HFFc6 (cell line): ENCODE measurements around the gene GTPBP1. TPM values are rescaled to one million over a fixed set of nuclear protein-coding genes. Genes with fewer than 3 reads are reported as not detected.

ENCODE experiments used
- DNase-seq: peaks from one replicate; pipeline ENCODE4 v3.0.0-alpha.2; 2018
- H3K27ac Mint-ChIP-seq: 2 replicates; pipeline ENCODE4 v1.8.0; 2020; ENCODE audit warnings: mild to moderate bottlenecking, mixed read lengths
- H3K27me3 Mint-ChIP-seq: 2 replicates; pipeline ENCODE4 v1.8.0; 2021; ENCODE audit warnings: mild to moderate bottlenecking, moderate library complexity, mixed read lengths; ENCODE audit not compliant: insufficient read depth
- H3K36me3 Mint-ChIP-seq: 2 replicates; pipeline ENCODE4 v1.8.0; 2021; ENCODE audit warnings: low read depth, mixed read lengths
- H3K4me1 Mint-ChIP-seq: 2 replicates; pipeline ENCODE4 v1.8.0; 2020; ENCODE audit warnings: low read depth, mixed read lengths
- H3K4me3 Mint-ChIP-seq: 2 replicates; pipeline ENCODE4 v1.8.0; 2020; ENCODE audit warnings: mild to moderate bottlenecking, moderate library complexity, mixed read lengths
- H3K9me3 Mint-ChIP-seq: 2 replicates; pipeline ENCODE4 v1.8.0; 2020; ENCODE audit warnings: mild to moderate bottlenecking, mixed read lengths
- total RNA-seq, 6 experiments: library from RNA; stranded (reverse); fragmentation: NEBNext Ultra II Directional; extraction: Animal tissue kit (Norgen Biotek cat#: 25700); gene quantifications; 2 replicates in 1 of 6; 3 replicates in 5 of 6; pipeline ENCODE4 v1.2.3, GENCODE V29; 2021
- TF ChIP-seq, protein P1 (sequence below): fragments of 200-600 bp; sonication (generic); IDR thresholded peaks from 2 replicates; pipeline ENCODE4 v1.5.0; 2021; ENCODE audit warnings: antibody characterized with exemption, mild to moderate bottlenecking

GTPBP1 gene
- total RNA-seq, 6 experiments from 2014 or later = 32.1 to 40.8 (median 38.4) TPM

DNA sequence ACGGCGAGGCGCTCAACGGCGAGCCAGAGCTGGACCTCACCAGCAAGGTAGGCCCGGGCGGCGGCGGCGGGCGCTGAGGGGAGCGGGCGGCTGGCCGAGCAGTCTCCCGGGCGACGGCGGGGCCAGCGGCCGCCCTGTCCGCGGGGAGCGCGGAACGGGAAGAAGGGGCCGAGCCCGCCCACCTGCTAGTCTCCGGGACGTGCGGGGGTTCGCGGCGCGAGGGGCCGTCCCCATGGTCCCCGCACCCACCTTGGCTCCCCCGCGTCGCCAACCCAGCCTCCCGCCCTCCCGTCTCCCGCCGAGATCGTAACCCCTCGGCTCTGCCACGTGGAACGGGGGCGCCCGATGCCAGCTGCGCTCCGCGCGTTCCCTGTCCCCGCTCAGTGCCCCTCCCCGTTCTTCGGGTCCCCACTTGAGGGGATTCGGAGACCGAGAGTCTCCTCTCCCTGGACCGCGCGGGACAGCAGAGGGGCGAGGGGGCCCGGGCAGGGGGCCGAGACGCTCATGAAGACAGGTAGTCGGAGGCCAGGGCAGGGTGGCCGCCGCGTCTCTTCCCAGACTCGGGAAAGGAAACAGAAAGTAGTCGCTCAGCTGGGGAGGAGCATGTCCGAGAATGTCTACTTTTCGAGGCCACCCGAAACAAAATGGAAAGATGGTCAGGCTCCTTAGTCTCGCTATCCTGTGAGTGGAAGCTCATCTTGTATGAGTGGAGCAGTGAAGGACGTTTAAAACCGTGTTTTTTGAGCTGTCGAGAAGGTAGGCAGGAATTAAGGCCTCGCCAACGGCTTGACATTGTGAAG, 557 bp downstream of the GTPBP1 start:
- H3K4me3 Mint-ChIP-seq = peak overlapping the region; percentile 98
- peaks cover 3% of the 10 kb centered on the region for H3K27me3 Mint-ChIP-seq
- H3K27ac Mint-ChIP-seq = peak overlapping the region; percentile 95
- TF ChIP-seq, protein P1, sequence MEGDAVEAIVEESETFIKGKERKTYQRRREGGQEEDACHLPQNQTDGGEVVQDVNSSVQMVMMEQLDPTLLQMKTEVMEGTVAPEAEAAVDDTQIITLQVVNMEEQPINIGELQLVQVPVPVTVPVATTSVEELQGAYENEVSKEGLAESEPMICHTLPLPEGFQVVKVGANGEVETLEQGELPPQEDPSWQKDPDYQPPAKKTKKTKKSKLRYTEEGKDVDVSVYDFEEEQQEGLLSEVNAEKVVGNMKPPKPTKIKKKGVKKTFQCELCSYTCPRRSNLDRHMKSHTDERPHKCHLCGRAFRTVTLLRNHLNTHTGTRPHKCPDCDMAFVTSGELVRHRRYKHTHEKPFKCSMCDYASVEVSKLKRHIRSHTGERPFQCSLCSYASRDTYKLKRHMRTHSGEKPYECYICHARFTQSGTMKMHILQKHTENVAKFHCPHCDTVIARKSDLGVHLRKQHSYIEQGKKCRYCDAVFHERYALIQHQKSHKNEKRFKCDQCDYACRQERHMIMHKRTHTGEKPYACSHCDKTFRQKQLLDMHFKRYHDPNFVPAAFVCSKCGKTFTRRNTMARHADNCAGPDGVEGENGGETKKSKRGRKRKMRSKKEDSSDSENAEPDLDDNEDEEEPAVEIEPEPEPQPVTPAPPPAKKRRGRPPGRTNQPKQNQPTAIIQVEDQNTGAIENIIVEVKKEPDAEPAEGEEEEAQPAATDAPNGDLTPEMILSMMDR = no peak
- peaks cover 50% of the 10 kb centered on the region for H3K4me1 Mint-ChIP-seq
- DNase-seq = peak; percentile 17
- H3K36me3 Mint-ChIP-seq = peaks cover 5% of the 10 kb centered on the region
- no peaks in the 10 kb centered on the region for H3K9me3 Mint-ChIP-seq

DNA sequence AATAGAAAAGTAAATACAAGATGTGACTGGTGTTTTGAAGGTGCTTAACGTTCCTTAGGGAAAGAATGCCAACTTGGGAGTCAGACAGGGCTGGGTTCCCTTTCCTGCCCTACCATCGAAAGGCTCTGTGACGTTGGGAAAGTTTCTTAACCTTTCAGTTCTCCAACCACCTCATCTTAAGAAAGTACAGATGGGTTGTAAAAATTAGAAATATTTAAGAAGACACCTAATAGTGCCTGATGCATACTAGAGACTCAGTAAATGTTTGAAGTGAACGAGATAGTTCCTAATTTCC, 1.1 kb downstream of the GTPBP1 start:
- Mint-ChIP-seq H3K27me3 (no peaks in the 10 kb centered on the region), H3K36me3 (peaks cover 5% of the 10 kb centered on the region), H3K4me1 (peaks cover 46% of the 10 kb centered on the region), H3K9me3 (no peaks in the 10 kb centered on the region), H3K27ac (peak overlapping the region; percentile 95), H3K4me3 (peak overlapping the region; percentile 98)
- DNase-seq = no peak
- TF ChIP-seq, protein P1 = no peak

DNA sequence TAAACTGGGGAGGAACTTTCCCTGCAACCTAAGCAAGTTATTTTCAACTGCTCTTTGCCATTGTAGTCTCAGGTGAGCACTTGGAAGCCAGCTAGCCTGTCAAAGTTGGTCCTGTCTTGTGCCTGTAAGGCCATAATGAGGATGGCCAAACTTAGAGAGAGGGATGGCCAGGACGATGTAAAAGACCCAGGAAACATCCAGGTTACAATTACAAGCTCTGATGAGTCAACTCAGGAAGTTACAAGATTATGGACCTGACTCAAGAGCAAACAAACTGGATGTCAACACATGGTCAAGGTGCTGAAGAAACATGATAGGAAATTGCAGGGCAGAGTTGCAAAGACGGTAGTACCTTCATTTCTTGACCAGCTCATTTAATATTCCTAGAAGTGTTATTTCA, 1.6 kb downstream of the GTPBP1 start:
- DNase-seq = peak; percentile 55
- Mint-ChIP-seq H3K27me3 (no peaks in the 10 kb centered on the region), H3K4me3 (peak overlapping the region; percentile 98), H3K27ac (peak overlapping the region; percentile 95), H3K36me3 (peaks cover 9% of the 10 kb centered on the region), H3K4me1 (peaks cover 50% of the 10 kb centered on the region), H3K9me3 (no peaks in the 10 kb centered on the region)
- TF ChIP-seq, protein P1 = no peak

DNA sequence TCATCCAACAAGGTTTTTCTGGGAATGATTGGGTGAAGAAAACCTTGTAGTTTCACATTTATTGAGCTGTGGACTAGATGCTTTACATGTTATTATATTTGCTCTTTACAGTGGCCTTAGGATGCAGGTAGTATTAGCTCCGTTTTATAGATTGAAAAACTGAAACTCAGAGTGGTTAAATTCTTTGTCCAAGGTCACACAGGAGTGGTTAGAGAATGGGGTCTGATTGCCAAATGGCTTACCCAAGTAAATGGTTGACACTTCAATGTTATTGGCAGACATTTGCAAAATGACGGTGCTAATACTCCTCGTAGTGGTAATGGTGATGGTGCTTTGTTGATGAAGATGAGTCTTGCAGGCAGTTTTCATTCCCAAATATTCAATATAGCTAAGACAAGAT, 2.2 kb downstream of the GTPBP1 start:
- Mint-ChIP-seq H3K9me3 (no peaks in the 10 kb centered on the region), H3K4me3 (peak overlapping the region; percentile 98), H3K27me3 (no peaks in the 10 kb centered on the region; the same call in 1 of the 2 replicates), H3K36me3 (peaks cover 10% of the 10 kb centered on the region), H3K4me1 (peaks cover 54% of the 10 kb centered on the region), H3K27ac (peak overlapping the region; percentile 95)
- TF ChIP-seq, protein P1 = no peak
- no peak for DNase-seq

DNA sequence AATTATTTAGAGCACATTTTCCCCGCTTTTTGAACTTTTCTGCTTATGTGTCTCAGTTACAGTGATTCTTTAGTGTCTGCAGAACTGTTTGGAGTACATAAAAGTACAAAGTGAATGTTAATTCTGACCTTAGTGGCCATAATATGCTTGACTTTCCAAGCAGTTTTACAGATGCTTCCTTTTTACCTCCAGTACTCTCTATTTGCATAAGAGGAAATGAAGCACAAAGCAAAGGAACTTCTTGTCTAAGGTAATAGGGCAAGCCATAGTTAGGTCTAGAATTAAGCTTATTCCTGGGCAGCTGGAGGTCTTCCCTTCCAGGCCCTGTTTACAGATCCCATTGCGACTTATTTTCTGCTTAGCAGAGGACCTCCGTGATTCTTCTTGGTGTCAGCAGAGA, 3.6 kb downstream of the GTPBP1 start:
- Mint-ChIP-seq H3K4me3 (no peak overlapping the region), H3K27ac (no peak overlapping the region; the same call in 1 of the 2 replicates), H3K36me3 (peaks cover 10% of the 10 kb centered on the region), H3K9me3 (no peaks in the 10 kb centered on the region), H3K27me3 (no peaks in the 10 kb centered on the region; the same call in 1 of the 2 replicates), H3K4me1 (peaks cover 64% of the 10 kb centered on the region)
- TF ChIP-seq, protein P1 = no peak
- no peak for DNase-seq
